ENCODE measurements around the gene CREG2.

The CREG2 gene

DNA sequence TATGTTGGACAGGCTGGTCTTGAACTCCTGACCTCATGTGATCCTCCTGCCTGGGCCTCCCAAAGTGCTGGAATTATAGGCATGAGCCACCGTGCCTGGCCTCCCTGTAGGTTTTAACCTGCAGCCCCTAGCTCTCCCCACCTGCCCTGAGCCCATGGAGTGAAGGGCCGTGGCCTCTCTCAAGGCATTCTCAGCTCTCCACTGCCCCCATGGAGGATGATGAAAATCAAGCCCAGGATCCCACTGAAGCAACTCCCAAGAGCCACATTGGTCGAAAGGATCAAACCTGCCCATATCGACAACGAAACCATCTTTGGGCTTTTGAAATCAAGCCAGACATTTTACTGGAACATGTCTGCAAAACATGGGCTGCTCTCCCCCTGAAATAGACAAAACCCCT lies 22.4 kb upstream of the CREG2 start:
- no peak for DNase-seq (ENCODE audit: low read depth in 2 of 2)

DNA sequence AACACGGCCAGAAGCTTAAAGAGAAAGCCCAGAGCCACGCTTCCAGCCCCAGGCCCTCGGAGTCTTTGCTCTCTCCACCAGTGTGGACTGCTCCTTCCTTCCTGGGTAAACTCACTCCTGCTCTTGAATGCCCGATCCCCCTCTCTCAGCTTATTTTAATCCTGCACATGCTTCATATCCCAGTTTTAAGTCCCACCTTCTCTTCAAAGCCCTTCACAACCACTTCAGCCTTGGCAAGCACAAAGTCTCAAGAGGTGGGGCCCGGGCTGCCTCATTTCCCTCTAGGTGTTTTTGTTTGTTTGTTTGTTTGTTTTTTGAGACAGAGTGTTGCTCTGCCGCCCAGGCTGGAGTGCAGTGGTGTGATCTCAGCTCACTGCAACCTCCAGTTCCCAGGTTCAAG lies 21.6 kb upstream of the CREG2 start:
- DNase-seq (ENCODE audit: low read depth in 2 of 2) = no peak

DNA sequence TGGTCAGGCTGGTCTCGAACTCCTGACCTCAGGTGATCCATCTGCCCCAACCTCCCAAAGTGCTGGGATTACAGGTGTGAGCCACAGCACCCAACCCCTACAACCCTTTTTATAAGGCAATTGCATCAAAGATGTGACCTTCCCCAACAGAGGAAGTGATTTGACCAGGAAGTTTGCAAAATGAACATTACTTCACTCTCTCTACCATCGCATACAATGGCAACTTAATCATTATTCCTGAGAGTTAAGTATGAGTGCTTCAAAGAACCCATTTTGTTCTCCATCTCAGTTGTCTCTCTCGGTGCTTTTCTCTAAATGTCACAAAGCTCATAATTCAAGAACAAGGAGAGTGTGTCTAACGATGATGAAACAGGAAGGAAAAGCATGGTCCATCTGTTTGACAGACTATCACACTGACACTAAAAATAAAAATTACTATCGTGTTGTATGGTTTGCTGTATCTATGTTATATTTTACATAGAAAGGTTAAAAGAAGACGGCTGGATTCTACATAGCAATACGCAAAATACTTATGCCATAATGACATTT lies 18.1 kb upstream of the CREG2 start:
- DNase-seq (ENCODE audit: low read depth in 2 of 2) = no peak

DNA sequence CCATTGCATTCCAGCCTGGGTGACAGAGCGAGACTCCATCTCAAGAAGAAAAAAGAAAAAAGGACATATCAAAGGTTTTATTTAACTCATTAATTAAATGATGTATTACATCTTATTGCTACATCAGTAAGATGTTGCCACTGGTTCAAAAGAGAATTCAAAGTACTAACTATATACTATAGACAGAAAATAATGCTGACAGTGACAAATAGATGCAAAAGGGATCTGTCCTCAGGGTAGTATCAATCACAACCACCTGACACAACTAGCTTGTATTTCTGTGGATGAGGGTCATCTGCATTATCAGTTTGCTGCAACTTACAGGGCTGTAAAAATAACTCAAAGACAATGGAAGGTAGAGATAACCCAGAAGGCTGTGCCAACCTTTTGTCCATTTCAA lies 16.4 kb upstream of the CREG2 start:
- no peak for DNase-seq (ENCODE audit: low read depth in 2 of 2)

DNA sequence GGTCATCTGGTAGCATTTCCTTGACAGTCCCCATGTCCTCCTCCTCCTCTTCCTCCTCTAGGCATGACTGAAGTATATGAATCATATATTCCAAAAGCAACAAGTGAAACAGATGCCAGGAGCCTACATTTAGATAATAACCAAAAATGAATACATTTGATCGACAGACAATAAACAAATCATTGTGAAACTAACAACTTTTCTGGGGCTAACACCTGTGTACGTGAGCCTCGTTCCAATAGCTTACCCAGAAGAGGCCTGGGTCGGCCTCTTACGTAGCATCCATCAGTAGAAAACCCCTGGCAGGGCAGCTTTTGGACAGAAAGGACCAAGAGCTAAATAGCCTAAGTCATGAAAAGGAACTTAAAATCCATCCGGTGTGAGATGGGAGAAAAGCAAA lies 15.3 kb upstream of the CREG2 start:
- no peak for DNase-seq (ENCODE audit: low read depth in 2 of 2)

DNA sequence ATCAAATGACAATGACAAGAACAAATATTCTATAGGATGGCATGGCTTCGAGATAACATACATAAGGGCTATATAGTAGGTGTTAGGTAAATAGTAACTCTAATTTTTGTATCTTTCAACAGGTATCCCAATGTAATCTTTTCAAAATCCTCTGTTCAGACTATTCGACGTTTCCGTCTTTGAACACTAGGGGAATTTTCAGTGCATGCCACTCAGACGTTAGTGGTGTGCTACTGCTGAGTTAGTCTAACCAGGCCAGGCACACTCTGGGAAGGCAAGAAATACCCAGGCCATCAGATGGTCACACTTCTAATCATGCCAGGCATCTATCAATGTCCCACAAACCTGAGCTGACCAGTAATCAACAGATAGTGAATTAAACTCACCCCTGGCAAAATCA lies 14.6 kb upstream of the CREG2 start:
- no peak for DNase-seq (ENCODE audit: low read depth in 2 of 2)

DNA sequence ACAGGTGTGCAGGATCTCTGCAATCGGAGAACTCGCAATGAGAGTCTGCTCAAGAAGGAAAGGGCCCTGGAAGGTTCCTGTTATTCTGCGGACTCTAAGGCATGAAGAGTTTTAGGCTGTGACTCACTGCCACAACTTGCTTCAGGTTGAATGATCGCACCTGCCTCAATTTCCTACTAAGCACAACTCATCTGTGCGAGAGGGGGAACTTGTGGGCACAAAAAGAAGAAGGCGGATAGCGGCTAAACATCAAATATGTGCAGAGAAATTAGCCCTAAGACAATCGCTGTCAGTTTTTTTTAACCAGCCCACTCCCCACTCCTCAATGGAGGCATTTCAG lies 14.0 kb upstream of the CREG2 start:
- no peak for DNase-seq (ENCODE audit: low read depth in 2 of 2)

DNA sequence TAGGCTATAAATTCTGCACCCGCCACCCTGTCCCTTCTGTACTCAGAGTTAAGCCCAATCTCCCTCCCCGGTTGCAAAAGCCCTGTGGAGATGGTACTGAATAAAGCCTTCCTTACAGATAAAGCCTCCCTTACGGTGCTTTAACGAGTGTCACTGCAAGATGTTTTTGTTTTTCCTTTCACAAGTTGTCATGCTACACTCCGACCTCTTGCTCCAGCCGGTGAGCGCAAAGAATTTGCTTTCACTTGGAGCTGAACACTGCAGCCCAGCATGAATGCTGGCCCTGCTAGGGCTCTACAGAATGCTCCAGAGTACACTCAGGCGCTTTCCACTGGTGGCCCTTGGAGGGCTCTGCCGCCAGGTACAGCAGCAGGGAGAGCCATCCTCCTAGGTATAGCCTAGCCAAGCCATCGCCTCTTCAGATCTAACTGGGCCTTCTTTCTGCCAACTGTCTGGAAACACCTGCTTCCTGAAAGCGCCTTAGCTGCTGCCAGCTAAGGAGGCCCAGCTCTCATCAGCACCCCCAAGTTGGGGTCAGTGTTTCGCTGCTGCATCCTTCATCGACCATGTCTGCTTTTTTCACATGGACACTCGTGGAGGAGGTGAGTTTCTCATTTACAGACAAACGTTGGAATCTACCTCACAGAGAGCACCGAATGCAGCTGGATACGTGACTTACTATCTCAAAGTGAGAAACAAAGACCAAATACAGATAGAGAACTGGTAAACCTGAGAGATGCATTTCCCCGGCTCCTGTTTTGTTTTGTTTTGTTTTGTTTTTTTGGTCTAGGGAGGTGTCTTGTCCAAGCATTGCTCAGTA lies 13.4 kb upstream of the CREG2 start:
- no peak for DNase-seq (ENCODE audit: low read depth in 2 of 2)

DNA sequence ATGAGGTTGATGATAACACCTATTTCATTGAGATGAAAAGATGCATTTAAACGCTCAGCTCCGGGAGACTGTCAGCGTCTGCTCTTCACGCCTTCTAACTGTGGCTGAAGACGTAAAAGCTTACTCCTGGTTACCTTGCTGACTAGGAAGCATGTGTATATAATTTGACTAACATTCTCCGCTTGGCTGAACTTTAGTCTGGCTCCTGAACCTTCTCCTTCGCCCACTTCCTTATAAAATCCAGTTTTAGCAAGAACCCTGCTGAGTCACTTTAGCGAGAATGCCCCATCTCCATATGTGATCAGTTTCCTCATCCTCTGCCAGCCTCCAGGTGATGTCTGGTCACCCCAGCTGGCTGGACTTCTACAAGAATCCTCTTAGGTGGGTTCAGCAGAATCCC lies 12.7 kb upstream of the CREG2 start:
- no peak for DNase-seq (ENCODE audit: low read depth in 2 of 2)

DNA sequence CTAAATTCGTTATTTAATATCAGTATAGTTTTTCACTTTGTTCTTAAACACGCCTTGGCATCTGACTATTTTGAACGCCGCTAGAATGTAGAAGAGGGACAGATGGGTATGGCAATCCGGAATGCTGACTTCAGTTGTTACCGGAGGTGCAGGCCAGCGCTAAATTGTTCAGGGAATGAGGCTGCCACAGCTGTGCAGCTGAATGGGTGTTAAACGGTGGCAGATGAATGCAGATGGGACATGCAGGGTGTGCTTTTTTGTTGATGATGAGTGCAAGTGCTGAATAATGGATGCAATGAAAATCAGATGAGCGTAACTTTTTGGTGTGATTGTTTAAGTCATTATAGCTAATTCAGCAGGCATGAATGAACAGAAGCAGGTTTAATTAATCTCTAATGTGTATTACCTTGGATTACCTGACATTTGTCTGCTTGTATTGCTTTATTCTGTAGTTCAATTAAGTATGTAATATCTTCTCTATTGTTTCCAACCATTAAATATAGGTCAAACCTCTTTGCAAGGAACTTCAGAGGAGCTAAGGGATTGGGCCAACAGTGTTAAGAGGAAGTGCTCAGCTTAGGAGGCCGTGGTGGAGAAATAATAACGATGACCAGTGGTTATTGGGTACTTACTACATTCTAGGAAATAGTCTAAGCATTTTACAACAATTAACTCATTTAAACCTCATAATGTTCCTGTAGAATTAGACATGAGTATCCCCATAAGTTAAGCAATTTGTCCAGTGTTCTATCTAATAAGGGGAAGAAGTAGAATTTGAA lies 11.9 kb upstream of the CREG2 start:
- no peak for DNase-seq (ENCODE audit: low read depth in 2 of 2)

DNA sequence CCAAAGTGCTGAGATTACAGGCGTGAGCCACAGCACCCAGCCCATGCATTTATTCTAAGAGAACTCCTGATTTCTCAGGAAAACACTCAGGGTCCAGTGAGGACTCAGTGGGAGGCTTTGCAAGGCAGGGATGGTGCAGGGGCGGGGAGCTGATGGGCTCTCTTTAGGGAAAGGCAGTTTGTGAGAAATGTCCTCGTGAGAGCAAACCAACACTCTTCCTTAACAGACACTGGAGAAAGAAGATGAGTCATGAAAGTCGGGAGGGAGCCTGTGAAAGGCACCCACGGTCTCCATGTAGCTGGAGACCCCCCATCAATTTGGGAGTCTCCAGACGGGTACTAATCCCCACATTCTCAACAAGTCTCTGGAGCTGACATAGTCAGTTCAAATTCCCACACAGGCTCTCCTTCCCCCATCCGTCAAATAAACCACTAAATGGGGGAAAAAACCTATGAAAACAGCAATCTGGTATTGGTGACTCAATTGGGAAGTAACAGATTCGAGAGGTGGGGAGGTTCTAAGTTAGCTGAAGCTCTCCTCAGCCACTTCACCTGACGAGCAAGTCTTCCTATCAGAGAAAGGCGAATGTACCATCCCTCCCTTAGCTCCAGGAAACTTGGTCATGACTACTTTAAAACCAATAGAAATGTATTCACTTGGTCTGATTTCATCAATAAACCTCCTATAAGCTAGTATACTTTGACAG lies 11.0 kb upstream of the CREG2 start:
- no peak for DNase-seq (ENCODE audit: low read depth in 2 of 2)

DNA sequence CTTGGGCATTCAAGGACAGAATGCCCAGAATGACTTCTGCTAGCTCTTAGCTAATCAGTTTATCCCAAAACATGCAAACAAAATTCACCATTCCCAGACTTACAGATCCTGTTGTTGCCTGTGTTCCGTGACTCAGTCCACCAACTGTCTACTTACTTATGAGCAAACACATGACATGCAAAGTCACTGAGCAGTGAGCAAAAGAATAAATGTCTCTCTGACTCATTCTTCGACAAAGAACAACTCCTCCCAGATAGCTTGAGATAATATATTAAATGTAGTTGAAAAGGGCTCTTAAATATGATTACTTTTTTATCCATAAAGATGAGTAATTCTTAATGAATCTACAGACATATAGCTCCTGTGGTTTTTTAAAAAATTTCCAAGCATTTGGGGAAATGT lies 9.0 kb upstream of the CREG2 start:
- no peak for DNase-seq (ENCODE audit: low read depth in 2 of 2)

DNA sequence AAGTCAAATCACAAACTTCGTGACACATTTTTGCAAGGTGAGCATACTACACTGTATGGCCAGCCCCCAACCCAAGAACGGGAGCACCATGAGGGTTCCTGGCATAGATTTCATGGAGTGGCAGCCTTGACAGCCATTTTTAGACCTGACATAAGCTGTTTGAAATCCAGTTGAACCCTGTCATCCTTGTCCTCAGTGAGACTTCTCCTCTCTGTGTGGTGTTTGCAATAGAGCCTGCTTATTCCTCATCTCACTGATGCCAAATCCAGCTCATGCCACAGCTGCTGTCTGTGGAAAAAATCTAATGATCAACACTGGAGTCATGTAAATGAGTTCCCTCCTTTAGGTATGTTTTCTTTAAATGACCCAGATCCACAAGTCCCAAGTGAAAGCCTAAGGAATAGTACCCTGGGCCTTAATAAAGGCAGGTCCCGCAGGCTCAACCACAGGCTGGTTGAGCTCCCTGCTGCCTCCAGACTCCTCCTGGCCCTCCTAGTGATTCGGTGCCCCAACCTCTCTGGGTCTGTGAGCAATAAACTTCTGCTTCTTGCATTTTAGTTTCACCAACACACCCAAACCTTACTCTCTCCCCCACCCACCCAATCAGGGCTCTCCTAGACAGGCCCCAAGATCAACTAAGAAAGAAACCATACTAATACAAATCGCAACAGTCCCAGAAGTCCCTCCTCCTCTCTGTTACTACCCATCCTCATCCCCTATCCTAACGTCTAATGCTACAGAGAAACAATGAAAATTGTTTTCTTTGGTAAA lies 8.4 kb upstream of the CREG2 start:
- no peak for DNase-seq (ENCODE audit: low read depth in 2 of 2)

DNA sequence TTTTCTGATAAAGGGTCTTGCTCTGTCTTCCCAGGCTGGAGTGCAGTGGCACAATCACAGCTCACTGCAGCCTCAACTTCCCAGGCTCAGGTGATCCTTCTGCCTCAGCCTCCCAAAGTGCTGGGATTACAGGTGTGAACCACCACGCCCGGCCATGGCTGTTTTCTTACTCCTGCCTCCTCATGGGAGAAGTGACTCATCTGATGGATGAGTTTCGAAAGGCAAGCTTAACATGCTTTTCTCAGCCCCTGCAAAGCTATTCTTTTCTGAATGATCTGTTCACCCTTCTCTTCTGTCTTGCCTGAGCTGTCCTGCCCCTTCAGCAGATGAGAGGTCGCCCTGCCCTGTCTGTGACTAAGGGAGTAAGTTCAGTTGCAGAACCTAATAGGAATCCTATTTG lies 929 bp upstream of the CREG2 start:
- no peak for DNase-seq (ENCODE audit: low read depth in 2 of 2)

DNA sequence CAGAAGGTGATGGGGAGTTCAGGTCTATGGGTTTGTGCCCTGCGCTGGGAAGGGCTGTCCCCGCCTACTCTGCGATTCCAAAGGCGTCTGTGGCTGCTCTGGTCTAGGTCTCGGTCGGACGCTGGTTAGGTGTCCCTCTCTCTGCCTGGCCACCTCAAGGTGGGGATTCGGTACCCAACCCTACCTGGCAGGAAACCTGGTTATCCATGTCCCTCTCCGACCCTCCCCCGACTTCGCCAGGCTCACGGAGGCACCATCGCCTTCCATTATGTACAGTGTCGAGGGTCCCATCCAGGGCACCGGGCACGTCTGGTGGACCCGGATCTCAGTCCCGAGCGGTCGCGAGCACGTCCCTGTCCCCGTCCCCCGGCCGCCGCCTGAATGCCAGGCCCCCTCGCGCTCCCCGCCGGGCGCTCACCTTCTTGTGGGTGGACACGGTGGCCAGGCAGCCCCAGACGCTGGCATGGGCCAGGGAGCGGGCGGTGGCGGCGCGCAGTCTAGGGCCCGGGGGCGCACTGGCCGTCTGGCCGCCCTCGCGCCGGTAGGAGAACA lies 628 bp downstream of the CREG2 start:
- no peak for DNase-seq (ENCODE audit: low read depth in 2 of 2)

DNA sequence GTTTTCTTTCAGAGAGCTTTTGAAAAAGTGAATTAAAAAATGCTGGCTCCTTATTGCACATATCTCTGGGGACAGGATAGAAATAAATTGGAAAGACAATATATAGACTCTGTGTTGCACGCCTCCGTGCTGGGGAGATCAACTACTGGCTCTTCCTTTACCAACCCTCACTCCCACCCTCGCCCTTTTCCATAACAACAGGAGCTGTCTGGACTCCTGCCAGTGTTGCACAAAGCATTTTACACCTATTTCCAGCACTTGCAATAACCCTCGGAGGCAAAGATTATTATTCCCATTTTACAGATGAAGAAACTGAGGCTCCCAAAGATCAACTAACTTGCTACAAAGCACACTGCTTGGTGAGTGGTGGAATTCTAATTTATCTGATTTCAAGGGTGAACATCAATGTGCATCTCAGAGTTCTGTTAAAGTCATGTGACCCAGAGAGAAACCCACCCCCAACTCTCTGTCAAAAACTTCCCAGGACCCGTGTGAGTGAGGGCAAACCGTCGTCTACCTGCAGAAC lies 4.2 kb downstream of the CREG2 start:
- DNase-seq (ENCODE audit: low read depth in 2 of 2) = no peak

DNA sequence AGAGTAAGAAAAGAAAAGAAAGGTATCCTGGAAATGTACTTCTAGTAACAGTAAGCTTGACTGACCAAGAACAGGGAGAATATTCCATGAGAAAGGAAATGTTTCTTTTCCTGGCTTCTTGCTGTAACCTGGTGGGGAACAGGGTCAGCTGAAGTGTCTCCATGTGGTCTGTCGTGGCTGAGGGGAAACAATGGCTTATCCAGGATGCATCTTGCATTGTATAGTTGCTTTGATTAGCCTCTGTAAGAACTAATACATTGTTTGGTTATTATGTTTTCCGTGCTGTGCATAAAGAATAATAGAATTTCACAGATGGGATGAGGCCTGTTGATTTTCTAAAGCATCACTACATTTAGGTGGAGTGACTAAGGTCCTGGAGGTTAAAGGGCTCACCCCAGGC lies 4.9 kb downstream of the CREG2 start:
- no peak for DNase-seq (ENCODE audit: low read depth in 2 of 2)

DNA sequence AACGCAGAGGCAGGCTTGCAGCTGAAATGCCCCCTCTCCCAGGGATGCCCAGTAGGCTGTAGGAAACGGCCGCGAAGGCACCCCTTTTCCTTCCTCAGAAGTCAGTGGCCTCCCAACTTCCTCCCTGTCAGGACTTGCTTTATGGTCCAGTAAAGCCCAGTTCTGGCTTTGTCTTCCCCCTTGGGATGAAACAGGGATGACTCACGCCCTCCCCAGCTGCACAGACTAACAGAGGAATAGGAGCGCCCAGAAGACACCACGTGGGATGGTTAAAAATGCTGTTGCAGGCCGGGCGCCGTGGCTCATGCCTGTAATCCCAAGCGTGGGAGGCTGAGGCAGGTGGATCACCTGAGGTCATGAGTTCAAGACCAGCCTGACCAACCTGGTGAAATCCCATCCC lies 6.9 kb downstream of the CREG2 start:
- DNase-seq (ENCODE audit: low read depth in 2 of 2) = no peak

DNA sequence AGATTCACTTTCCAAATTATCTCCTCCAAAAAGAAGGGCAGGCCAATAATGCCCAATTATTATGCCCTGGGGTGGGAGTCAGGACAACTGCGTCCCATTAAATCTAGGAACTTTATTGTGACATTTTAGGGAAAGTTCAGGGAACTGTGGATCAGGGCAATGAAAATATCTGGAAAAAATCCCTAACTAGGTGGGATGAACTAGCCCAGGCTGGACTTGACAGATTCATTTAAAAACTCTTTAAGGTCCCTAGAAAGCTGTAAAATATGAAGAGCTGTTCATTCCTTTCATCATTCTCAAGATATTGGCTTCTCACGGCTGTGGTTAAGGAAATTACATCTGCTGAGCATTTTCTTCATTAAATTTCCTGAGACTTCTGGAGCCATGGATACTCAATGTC lies 8.2 kb downstream of the CREG2 start:
- no peak for DNase-seq (ENCODE audit: low read depth in 2 of 2)

DNA sequence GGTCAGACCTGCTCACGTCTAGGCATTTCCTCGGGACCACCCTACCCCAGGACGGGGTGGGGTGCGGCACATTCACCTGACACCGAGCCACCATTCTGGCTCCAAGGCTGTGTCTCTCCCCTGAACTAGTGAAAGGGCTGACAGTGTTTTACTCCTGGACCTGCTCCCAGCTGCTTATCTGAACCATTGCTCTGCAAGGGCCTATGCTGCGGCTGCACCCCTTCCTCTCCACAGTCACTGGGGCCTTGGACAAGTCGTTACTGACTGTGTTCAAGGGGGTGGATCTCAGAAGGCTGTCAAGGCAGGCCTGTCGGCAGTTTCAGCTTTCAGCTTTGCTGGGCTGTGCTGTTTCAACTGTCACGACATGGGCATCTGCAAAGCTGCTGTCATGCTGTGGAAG lies 11.7 kb downstream of the CREG2 start:
- no peak for DNase-seq (ENCODE audit: low read depth in 2 of 2)

DNA sequence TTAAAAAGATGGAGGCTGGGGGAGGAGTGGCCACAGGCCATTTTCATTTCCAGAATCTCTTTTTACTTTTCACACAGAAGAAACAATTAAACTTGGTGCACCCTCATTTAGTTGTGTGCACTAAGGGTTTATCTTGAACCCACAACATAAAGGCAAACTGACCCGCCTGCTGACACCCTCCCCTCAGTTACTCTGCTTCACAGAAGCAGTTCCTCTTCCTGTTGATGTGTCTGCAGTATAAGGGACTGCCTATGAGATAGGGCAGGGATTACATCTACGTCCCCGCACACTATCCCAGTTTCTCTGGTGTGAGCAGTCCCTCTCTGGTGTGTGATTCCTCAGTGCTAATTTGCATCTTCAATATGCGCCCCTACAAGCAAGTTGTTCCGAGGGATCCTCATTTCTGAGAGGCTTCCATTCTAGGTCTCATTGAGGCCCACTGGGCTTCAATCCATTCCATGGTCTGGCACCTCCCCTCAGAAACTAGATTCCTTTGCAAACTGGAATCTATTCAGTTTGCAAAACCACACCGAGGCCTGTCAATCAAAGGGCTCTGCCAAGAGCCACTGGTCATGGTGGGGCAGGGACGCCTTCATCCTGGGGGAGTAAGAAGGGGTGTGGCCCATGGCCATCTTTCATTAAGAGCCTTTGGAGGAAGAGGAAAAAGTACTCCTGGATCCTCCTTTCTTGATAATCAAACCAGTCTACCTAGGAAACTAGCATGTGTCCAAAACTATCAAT lies 12.3 kb downstream of the CREG2 start:
- DNase-seq (ENCODE audit: low read depth in 2 of 2) = no peak
